A172 (cell line): Measurements from ENCODE around the gene RAB28. TPM values are rescaled to one million over a fixed set of nuclear protein-coding genes. Genes with fewer than 3 reads are reported as not detected.
"Not testable (repeated sequence)": the region's sequence is repeated elsewhere in the genome, so short reads cannot be mapped to it uniquely, and the experiment has no call there.

Experiments used
- DNase-seq: peaks from one replicate; pipeline ENCODE4 v3.0.0-alpha.2; 2015; ENCODE audit warnings: low spot score
- total RNA-seq: library from RNA; depleted of rRNA; stranded (reverse); fragments of >200 nt; shearing (Covaris generic); gene quantifications from 2 replicates; pipeline ENCODE4 v1.2.3, GENCODE V29; 2014

RAB28 gene
- total RNA-seq, 1 experiment from 2014 or later = 34.8 TPM

DNA sequence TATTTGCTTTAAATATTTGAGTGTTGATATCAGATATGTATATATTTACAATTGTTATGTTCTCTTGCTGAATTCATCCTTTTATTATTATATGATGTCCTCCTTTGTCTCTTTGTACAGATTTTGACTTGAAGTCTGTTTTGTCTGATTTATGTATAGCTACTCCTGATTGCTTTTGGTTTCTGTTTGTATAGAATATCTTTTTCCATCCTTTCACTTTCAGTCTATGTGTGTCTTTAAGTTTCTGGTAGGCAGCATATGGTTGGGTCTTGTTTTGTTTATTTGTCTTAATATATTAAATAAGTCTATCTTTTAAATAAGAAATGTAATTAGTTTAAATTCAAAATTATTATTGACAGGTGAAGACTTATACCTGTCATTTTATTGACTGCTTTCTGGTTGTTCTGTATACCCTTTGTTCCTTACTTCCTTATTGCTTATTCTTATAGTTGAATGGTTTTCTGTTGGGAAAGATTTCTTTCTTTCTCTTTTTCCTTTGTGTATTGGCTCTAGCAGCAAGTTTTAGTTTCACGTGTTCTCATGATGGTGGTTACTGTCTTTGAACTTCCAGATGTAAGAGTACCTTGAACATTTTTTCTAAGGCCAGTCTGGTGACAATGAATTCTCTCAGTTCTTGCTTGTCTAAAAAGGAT, 31.1 kb downstream of the RAB28 start:
- DNase-seq = no peak

DNA sequence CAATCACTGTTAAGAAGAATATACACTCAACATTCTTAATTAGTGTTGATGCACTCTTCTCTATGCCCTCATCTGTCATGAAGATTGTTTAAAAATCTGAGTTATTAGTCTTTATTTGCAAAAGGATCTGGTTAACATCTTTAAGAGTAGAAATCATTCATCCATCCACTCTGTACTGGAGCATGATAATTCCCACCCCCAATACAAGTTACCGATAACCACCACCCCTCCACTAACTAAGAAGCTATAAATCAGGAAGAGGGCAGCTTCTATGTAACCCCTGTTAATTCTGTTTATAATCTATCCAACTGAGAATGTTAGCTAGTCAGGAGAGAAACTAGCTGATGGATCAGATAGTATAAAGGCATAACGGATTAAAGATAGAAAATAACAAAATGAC, 34.5 kb downstream of the RAB28 start:
- no peak for DNase-seq

DNA sequence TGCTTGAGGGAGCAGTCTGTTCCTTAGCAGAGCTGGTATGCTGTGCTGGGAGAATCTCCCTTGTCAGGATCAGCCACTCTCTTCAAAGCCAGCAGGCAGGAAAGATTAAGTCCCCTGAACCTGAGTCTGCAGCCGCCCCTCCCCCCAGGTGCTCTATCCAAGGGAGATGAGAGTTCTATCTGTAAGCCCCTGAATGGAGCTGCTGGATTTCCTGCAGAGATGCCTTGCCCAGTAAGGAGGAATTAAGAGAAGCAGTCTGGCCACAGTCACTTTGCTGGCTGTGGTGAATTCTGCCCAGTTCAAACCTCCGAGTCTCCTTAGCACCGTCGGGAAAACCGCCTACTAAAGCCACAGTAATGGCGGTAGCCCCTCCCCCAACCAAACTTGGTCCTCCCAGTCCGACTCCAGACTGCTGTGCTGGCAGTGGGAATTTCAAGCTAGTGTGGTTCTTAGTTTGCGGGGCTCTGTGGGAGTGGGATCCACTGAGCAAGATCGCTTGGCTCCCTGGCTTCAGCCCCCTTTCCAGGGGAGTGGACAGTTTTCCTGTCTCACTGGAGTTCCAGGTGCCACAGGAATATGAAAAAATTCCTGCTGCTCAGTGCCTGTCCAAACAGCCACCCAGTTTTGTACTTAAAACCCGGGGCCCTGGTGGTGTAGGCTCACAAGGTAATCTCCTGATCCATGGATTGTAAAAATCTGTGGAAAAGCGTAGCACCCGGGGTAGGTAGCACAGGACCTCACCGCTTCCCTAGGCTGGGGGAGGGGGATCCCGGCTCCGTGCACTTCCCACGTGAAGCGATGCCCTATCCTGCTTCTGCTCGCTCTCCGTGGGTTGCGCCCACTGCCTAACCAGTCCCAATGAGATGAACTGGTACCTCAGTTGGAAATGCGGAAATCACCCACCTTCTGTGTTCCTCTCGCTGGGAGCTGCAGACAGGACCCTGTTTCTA, 38.0 kb downstream of the RAB28 start:
- no peak for DNase-seq

DNA sequence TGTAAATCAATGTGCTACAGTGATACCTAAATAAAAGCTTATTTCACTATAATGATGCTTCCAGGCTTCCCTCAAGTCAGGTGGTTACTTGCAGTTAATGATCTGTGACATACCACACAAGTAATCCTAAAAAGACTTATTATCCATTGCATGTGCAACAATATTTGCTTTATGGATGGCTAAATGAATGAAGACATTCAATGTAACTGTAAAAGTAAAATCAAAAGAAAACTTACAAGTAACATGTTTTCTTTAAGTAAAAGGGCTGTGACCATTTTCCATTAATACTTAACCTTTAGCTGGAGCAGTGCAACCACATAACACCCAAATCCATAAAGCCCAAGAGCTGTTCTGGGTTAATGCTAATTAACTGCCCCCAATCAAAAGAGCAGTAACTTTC, 42.6 kb downstream of the RAB28 start:
- no peak for DNase-seq

DNA sequence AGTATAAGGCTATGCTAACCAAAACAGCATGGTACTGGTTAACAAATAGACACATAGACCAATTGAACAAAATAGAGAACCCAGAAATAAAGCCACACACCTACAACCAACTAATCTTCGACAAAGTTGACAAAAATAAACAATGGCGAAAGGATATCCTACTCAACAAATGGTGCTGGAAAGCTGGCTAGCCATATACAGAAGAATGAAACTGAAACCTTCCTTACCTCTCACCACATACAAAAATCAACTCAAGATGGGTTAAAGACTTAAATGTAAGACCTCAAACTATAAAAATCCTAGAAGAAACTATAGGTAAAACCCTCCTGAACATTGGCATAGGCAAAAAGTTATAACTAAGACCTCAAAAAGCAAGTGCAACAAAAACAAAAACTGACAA, 47.2 kb downstream of the RAB28 start:
- no peak for DNase-seq

DNA sequence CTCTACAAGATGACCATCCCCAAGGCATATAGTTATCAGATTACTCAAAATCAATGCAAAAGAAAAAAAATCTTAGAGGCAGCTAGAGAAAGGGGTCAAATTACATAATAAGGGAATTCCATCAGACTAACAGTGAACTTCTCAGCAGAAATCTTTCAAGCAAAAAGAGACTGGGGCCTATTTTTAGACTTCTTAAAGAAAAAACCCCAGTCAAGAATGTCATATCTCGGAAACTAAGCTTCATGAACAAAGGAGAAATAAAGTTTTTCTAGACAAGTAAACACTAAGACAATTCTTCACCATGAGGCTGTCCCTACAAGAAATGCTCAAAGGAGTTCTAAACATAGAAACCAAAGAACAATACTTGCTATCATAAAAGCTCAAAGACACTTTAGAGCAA, 51.7 kb downstream of the RAB28 start:
- DNase-seq = no peak

DNA sequence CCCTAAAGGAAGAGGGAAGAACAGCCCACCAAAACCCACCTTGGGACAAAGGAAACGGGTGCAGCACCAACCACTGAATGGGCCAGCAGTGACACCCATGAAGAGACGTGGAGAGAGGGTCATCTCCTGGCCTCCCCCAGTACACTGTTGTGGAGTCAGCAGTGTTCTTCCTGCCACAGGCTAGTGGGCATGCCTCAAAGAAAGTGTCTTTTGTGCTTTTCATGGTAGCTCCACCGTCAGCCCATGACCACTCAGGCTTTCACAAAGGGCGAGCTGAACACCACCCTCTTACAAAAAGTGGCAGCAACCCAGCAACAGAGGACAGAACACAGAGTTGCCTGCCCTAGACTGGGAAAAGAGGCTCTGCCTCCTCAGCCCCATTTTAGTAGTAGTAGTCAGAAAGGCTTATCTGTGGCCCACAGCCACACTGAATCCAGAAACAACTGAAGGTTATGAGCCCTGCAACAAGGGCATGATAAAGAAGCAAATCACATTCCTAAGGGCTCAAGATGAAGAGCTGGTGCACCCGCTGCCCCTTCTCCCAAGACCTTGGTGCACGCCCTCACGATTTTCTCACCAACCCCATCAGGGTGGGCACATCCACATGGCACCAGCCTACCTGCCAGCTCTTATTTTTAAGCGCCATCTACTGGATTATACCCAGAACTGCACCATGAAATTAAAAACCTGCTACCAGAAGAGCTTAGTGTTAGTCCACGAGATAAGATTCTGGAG, 53.1 kb downstream of the RAB28 start:
- DNase-seq = no peak

DNA sequence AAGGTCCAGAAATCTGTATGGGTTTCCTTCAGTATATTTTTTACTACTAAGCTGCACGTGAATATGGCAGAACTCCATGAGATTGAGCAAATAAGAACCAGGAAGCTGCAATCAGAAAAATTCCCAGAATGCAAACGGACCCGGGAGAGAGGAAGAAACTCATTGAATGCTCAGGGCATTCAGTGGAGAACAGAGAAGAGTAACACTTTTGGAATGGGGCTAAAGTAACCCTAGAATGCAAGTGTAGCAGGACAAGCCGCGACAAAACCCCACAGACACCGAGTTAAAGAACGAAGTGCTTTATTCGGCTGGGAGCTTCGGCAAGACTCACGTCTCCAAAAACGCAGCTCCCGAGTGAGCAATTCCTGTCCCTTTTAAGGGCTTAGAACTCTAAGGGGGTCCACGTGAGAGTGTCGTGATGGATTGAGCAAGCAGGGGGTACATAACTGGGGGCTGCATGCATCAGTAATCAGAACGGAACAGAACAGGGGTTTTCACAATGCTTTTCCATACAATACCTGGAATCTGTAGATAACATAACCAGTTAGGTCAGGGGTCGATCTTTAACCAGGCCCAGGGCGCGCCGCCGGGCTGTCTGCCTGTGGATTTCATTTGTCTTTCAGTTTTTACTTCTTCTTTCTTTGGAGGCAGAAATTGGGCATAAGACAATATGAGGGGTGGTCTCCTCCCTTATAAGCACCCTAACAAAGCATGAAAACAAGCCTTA, 56.4 kb downstream of the RAB28 start:
- no peak for DNase-seq

DNA sequence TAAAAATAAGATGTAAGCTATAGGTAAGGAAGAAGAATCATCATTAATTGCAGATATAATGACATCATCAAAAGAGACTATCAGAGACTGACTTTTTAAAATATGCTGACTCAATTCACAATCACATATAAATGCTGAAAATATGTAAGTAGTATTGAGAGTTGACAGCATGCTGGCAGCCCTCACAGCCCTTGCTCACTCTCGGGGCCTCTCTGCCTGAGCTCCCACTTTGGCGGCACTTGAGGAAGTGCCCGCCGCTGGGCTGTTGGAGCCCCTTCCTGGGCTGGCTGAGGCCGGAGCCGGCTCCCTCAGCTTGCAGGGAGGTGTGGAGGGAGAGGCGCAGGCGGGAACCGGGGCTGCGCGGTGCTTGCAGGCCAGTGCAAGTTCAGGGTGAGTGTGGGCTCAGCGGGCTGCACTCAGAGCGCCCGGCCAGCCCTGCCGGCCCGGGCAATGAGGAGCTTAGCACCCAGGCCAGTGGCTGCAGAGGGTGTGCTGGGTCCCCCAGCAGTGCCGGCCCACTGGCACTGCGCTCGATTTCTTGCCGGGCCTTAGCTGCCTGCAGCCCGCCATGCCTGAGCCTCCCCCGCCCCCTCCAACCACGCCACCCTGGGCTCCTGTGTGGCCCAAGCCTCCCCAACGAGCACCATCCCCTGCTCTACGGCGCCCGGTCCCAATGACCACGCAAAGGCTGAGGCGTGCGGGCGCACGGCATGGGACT, 68.9 kb downstream of the RAB28 start:
- DNase-seq = no peak

DNA sequence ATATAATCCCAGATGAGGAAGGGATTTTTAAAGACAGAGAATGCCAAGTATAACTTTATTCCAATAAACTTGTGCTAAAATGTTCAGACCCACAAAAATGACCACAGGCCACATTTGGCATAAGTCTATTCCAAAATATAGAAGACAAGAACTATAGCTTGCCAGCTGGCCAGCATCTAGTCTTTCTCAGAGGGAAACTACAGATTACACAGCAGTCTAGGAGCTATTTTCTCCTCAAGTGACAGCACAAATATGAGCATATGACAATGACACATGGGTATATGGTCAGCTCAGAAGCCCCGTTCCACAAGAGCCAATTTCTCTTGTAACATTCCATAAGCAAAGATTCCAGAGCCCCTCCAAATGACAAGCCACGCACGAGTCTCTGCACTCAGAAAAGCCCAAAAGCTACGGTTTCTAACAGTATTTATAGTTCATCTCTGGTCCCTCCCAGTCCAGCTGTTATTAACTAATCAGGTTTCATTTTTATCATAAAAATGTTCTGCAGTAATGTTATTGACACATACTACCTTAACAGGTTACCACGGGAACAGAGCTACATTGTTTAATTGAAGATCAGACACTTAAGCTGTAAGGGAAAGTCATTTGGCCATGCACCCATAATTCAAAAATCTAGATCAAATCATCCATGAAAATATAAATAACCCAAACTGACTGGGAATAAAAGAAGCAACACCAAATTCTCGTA, 70.3 kb downstream of the RAB28 start:
- no peak for DNase-seq

DNA sequence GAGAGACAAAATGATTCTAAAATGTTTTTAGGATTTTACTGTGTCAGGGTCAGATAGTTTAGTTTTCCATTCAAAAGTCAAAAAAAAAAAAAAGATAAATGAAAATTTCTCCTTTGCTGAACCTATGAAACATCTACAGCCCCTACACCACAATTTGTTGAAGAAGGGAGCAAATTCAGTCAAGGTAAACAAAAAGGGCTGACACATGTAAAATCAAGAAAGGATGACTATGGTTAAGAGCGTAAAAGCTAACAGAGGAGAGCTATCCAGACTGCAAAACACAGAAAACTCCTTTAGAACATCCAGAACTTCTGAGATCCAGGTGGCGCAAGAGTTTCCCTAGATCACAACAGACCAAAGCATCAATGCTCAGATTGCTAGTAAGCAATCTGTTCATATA, 72.2 kb downstream of the RAB28 start:
- DNase-seq = no peak

DNA sequence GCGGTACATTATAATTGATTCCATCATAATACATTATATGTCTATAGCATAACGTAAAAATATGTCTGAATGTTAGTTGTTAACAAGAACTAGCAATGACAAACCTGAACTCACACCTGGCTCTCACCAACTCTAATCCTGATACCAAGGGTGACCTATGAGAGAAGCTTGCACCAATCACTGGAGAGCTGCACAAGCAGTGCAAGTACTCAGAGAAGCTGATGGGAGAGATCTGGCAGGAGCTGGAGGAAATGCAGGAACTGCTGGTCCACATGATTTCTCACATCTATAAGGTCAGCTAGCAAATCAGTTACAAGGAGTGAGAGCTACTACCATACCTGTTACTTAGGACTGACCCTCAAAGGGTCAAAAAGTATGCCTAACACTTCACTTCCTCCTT, 74.8 kb downstream of the RAB28 start:
- DNase-seq = no peak

DNA sequence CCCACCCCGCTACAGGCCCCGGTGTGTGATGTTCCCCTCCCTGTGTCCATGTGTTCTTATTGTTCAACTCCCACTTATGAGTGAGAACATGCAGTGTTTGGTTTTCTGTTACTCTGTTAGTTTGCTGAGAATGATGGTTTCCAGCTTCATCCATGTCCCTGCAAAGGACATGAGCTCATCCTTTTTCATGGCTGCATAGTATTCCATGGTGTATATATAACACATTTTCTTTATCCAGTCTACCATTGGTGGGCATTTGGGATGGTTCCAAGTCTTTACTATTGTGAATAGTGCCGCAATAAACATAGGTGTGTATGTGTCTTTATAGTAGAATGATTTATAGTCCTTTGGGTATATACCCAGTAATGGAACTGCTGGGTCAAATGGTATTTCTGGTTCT, 78.0 kb downstream of the RAB28 start:
- DNase-seq = not testable (repeated sequence)

DNA sequence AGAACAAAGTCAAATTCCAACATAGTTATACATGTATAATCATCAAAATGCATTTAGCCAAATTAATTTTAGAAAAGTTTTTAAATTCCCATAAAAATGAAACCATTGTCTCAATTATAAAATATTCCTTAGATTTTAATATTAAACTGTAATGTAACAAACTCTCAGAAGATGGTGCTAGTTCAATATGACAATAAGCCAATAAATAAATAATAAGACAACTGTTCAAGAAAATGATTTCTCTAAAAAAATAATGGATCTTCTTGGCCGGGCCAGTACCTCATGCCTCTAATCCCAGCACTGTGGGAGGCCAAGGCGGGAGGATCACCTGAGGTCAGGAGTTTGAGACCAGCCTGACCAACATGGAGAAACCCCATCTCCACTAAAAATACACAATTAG, 80.3 kb downstream of the RAB28 start:
- DNase-seq = no peak

DNA sequence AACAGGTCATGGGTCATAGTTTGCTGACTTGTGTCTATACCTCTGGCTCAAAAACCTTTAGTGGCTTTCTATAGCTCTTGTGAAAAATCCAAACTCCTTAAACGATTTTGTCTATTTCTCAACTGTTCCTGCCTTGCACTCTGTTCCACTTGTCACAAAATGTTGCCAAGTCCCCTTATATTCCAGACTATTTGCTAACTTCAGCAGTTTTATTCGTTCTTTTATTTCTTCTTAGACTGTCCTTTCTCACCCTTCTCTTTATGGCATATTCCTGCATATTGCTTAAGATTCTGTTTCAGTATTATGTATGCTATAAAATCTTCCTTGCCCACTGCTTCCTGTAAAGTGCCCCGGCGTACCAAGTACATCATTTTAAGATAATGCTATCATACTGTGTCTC, 80.8 kb downstream of the RAB28 start:
- DNase-seq = no peak

DNA sequence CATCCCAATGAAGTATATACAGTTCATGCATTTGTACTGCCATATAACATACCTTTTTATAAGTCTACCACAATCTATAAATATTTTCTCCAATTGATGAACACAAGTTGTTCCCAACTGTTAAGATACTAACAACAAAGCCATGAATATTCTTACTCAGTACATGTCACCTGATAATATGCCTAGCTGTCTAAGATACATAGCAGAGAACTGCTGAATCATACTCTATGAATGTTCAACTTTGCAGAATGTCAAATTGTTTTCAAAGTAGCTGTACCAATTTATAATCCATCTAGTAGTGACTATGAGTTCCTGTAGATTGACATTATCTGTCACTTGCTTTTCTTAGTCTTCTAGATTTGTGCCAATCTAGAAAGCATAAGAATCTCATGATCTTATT, 84.9 kb downstream of the RAB28 start:
- DNase-seq = peak; percentile 14

DNA sequence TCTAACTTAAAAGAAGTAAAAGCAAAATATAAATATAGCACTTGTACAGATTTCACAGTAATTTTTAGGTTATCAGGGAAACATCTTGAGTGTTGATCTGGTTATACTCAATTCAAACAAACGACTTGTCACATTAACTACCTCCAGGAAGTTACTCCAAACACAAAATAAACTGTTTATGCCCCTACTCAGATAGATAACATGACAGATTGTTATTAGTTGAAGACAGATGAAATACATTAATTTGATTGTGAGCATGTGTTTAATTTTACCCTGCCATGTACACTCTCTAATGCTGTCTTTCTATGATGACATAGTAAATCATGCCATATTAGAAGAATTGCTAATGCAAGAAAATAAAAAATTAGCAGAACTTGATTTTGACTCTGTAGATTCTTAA, 88.0 kb downstream of the RAB28 start:
- no peak for DNase-seq

DNA sequence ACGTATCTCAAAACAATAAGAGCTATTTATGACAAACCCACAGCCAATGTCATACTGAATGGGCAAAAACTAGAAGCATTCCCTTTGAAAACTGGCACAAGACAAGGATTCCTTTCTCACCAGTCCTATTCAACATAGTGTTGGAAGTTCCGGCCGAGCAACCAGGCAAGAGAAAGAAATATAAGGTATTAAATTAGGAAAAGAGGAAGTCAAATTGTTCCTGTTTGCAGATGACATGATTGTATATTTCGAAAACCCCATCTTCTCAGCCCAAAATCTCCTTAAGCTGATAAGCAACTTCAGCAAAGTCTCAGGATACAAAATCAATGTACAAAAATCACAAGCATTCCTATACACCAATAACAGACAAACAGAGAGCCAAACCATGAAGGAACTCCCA, 94.2 kb downstream of the RAB28 start:
- DNase-seq = not testable (repeated sequence)

DNA sequence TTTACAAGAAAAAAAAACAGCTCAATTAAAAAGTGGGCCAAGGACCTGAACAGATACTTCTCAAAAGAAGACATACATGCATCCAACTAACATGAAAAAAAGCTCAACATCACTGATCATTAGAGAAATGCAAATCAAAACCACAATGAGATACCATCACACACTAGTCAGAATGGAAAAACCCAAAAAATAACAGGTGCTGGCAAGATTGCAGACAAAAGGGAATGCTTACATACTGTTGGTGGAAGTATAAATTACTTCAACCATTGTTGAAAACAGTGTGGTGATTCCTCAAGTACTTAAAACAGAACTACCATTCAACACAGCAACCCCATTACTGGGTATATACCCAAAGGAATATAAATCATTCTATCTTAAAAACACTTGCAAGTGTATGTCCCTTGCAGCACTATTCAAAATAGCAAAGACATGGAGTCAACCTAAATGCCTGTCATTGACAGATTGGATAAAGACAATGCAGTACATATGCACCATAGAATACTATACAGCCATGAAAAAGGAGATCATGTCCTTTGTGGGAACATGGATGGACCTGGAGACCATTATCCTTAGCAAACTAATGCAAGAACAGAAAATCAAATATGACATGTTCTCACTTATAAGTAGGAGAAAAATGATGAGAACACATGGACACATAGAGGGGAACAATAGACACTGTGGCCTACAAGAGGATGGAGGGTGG, 97.6 kb downstream of the RAB28 start:
- DNase-seq = no peak

DNA sequence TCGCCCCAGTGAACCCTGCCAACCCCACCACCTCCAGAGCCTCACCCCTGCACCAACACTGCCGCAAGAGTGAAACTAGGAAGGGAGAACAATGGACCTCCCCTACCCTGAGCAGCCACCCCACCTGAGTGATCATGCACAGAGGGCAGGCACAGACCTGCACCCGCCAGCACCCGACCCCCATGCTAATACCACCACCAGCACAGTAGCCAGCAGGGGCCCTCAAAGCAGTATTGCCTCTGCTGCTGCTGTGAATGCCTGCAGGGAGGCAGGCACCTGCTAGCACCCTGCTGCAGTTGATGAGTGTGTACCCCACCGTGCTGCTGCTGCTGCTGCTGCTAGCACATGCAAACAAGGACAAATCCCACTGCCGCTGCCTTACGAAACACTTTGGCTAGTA, 100.1 kb downstream of the RAB28 start:
- DNase-seq = no peak
